Stomach (tissue), 9 donors: ENCODE results near the gene BCL3. TPM values are rescaled to one million over a fixed set of nuclear protein-coding genes. Genes with fewer than 3 reads are reported as not detected.
A peak's percentile ranks its signal among the peaks of the same experiment; 100 is the strongest.
"Not testable (repeated sequence)": the region's sequence is repeated elsewhere in the genome, so short reads cannot be mapped to it uniquely, and the experiment has no call there.

Experiments used
- DNase-seq, 2 donors: peaks; one replicate each; pipeline versions ENCODE4 v3.0.0 to v3.0.0-alpha.2; 2013 to 2019
- H3K27ac ChIP-seq, 5 donors: fragments of 200-600 bp in 4 of 5; sonication (generic) in 4 of 5; one replicate each; pipeline ENCODE4 v1.5.1; 2013 to 2019; ENCODE audit warnings: mild to moderate bottlenecking in 1 of 5, moderate library complexity in 1 of 5
- H3K27me3 ChIP-seq, 3 donors: fragments of 200-600 bp; sonication (generic); one replicate each; pipeline ENCODE4 v1.5.1; 2017 to 2019; ENCODE audit warnings: mixed run types in 1 of 3
- H3K36me3 ChIP-seq, 4 donors: fragments of 200-600 bp; sonication (generic); 1 replicate in 3 of 4; 2 replicates in 1 of 4; pipeline ENCODE4 v1.5.1; 2016 to 2019
- H3K4me1 ChIP-seq, 4 donors: fragments of 200-600 bp; sonication (generic); one replicate each; pipeline ENCODE4 v1.5.1; 2016 to 2019
- H3K4me3 ChIP-seq, 4 donors: fragments of 200-600 bp; sonication (generic) in 3 of 4; one replicate each; pipeline ENCODE4 v1.5.1; 2016 to 2019; ENCODE audit warnings: mild to moderate bottlenecking in 1 of 4
- H3K9me3 ChIP-seq, 4 donors: fragments of 200-600 bp; sonication (generic); one replicate each; pipeline ENCODE4 v1.5.1; 2016 to 2019
- CTCF ChIP-seq, 7 experiments: fragments of 450-650 bp in 4 of 7; fragments of 200-600 bp in 3 of 7; sonication (generic) in 3 of 7; IDR thresholded peaks; one replicate each; pipeline ENCODE4 v1.5.1; 2016 to 2019; ENCODE audit warnings: antibody characterized with exemption in 7 of 7, control low read depth in 2 of 7, mild to moderate bottlenecking in 1 of 7
- EP300 ChIP-seq: sonication (generic); formaldehyde crosslinking; IDR thresholded peaks from one replicate; pipeline ENCODE4 v1.6.1; 2017; ENCODE audit warnings: antibody characterized with exemption
- POLR2A ChIP-seq, 4 donors: fragments of 450-650 bp; IDR thresholded peaks; one replicate each; pipeline ENCODE4 v1.6.1; 2016; ENCODE audit warnings: antibody characterized with exemption in 4 of 4, control low read depth in 2 of 4, mild to moderate bottlenecking in 1 of 4, moderate library complexity in 1 of 4
- POLR2AphosphoS5 ChIP-seq, 3 donors: sonication (generic); formaldehyde crosslinking; IDR thresholded peaks; one replicate each; pipeline ENCODE4 v1.6.1; 2016; ENCODE audit warnings: antibody characterized with exemption in 3 of 3
- WGBS, 5 donors: extraction: QIAGEN DNeasy Blood & Tissue Kit in 3 of 5; methylation state at CpG; one replicate each; pipeline versions ENCODE4 v1.1.5 to v1.1.7; 2013 to 2018; 5-methylcytosine and 5-hydroxymethylcytosine counted together
- intact Hi-C: fragments of 100-400 bp; cut with DNase I; formaldehyde crosslinking; loops from one replicate; pipeline ENCODE4 v1.15.1; 2023; ENCODE audit warnings: low total_unique reads
- polyA plus RNA-seq, 3 donors: library from polyadenylated mRNA; stranded (reverse); fragments of 200-250 nt; gene quantifications; one replicate each; pipeline ENCODE4 v1.2.3, GENCODE V29; 2013
- total RNA-seq, 5 donors: library from RNA; depleted of rRNA; stranded (reverse); fragments of >200 nt; gene quantifications; one replicate each; pipeline versions ENCODE4 v1.1.0 to v1.2.3, GENCODE V29; 2014 to 2016
- donor health status: healthy with polysubstance abuse.
- donor health status: Bipolar disorder and iron deficiency.
- donor health status: healthy.

Gene BCL3
- total and polyA plus RNA-seq, 8 donors = 4.4 to 322 (median 79.8) TPM

- 79 to 93% (median 87%) methylated on average over 3 of the region's 3 CpGs for WGBS, 5 donors
- Histone ChIP-seq H3K36me3 (peaks cover 0 to 11% (median 7%) of the 10 kb centered on the region in 4 donors), H3K4me3 (no peak overlapping the region), H3K4me1 (peaks cover 3 to 38% (median 9%) of the 10 kb centered on the region in 4 donors), H3K27ac (peak overlapping the region in 2 of 5 donors; percentile 32 to 54), H3K9me3 (peaks cover 0 to 5% (median 0%) of the 10 kb centered on the region in 4 donors), H3K27me3 (no peaks in the 10 kb centered on the region)
- no peak for DNase-seq
- intact Hi-C loops = no loop called here
- no peak for TF ChIP-seq POLR2AphosphoS5 (IDR thresholded peaks at IDR 0.05)
- no peak for TF ChIP-seq POLR2A (IDR thresholded peaks at IDR 0.05)
- TF ChIP-seq EP300 = no peak
These were observed 17.4 kb downstream of the BCL3 start for GRCh38 chr19:44765949-44766335.

GRCh38 chr19:44767295-44768180, 19.0 kb downstream of the BCL3 start:
- H3K4me1 ChIP-seq = peaks cover 3 to 36% (median 9%) of the 10 kb centered on the region in 4 donors
- no peaks in the 10 kb centered on the region for H3K36me3 ChIP-seq
- intact Hi-C loops = no loop called here
- H3K4me3 ChIP-seq = no peak overlapping the region
- peaks cover 0 to 5% (median 0%) of the 10 kb centered on the region in 4 donors for H3K9me3 ChIP-seq
- TF ChIP-seq POLR2AphosphoS5 (IDR thresholded peaks at IDR 0.05) (no peak), EP300 (no peak), POLR2A (IDR thresholded peaks at IDR 0.05) (no peak), CTCF (IDR thresholded peaks at IDR 0.05) (no peak)
- no peak for DNase-seq
- H3K27ac ChIP-seq = peak overlapping the region in 1 of 5 donors; percentile 5
- H3K27me3 ChIP-seq = no peaks in the 10 kb centered on the region
- WGBS, 5 donors = 69 to 80% (median 75%) methylated on average over 10 to 11 of the region's 11 CpGs

- intact Hi-C loops = loop anchor here (5.0 kb wide), 1 partner anchor 48 kb away; no protein-coding TSS in a partner anchor
- peak overlapping the region in 4 of 5 donors; percentile 13 to 55 (median 43) for H3K27ac ChIP-seq
- peaks cover 0 to 5% (median 0%) of the 10 kb centered on the region in 4 donors for H3K9me3 ChIP-seq
- TF ChIP-seq CTCF (IDR thresholded peaks at IDR 0.05) (peak in 6 of 7 experiments; percentile 14 to 96 (median 88)), POLR2A (IDR thresholded peaks at IDR 0.05) (no peak), POLR2AphosphoS5 (IDR thresholded peaks at IDR 0.05) (peak in 1 of 3 donors; percentile 85), EP300 (no peak)
- H3K4me3 ChIP-seq = peak overlapping the region in 1 of 4 donors; percentile 8
- WGBS, 5 donors = 16 to 18% (median 16%) methylated on average over 15 of the region's 15 CpGs
- H3K4me1 ChIP-seq = peaks cover 3 to 16% (median 12%) of the 10 kb centered on the region in 4 donors
- DNase-seq = peak; percentile 97 to 98
- no peaks in the 10 kb centered on the region for H3K27me3 ChIP-seq
- no peaks in the 10 kb centered on the region for H3K36me3 ChIP-seq
These were observed 22.2 kb downstream of the BCL3 start for GRCh38 chr19:44770550-44771257.

GRCh38 chr19:44772144-44772543, 23.6 kb downstream of the BCL3 start:
- intact Hi-C loops = loop anchor here (5.0 kb wide), 1 partner anchor 50 kb away; no protein-coding TSS in a partner anchor
- H3K36me3 ChIP-seq, DNase-seq, H3K27ac ChIP-seq, H3K27me3 ChIP-seq, H3K9me3 ChIP-seq, H3K4me3 ChIP-seq: not testable (repeated sequence)
- WGBS, 5 donors = 79 to 88% (median 85%) methylated on average over 18 of the region's 18 CpGs
- H3K4me1 ChIP-seq = peaks cover 3 to 28% (median 21%) of the 10 kb centered on the region in 4 donors

- TF ChIP-seq EP300 = no peak
- TF ChIP-seq CTCF (IDR thresholded peaks at IDR 0.05) = no peak
- no peak for TF ChIP-seq POLR2AphosphoS5 (IDR thresholded peaks at IDR 0.05)
- no peak for TF ChIP-seq POLR2A (IDR thresholded peaks at IDR 0.05)
- Histone ChIP-seq H3K9me3 (peaks cover 0 to 5% (median 0%) of the 10 kb centered on the region in 4 donors), H3K4me1 (peaks cover 8 to 36% (median 27%) of the 10 kb centered on the region in 4 donors), H3K36me3 (no peaks in the 10 kb centered on the region), H3K27ac (no peak overlapping the region), H3K27me3 (peaks cover 0 to 12% (median 3%) of the 10 kb centered on the region in 3 donors), H3K4me3 (no peak overlapping the region)
- 45 to 74% (median 60%) methylated on average over 3 of the region's 3 CpGs for WGBS, 5 donors
- intact Hi-C loops = loop anchor here (5.0 kb wide), 1 partner anchor 51 kb away; no protein-coding TSS in a partner anchor
- DNase-seq = no peak
These were observed 24.5 kb downstream of the BCL3 start for GRCh38 chr19:44772959-44773358.
